Breast epithelium (tissue), 3 donors: Measurements from ENCODE around the gene PTP4A1.

Experiments used
- CTCF ChIP-seq, 3 donors: fragments of 450-650 bp; IDR thresholded peaks; one replicate each; pipeline ENCODE4 v1.5.1; 2016 to 2017; ENCODE audit warnings: antibody characterized with exemption in 3 of 3, mild to moderate bottlenecking in 3 of 3, moderate library complexity in 3 of 3
- POLR2A ChIP-seq: fragments of 450-650 bp; IDR thresholded peaks from one replicate; pipeline ENCODE4 v1.6.1; 2016; ENCODE audit warnings: antibody characterized with exemption, mild to moderate bottlenecking, moderate library complexity

DNA sequence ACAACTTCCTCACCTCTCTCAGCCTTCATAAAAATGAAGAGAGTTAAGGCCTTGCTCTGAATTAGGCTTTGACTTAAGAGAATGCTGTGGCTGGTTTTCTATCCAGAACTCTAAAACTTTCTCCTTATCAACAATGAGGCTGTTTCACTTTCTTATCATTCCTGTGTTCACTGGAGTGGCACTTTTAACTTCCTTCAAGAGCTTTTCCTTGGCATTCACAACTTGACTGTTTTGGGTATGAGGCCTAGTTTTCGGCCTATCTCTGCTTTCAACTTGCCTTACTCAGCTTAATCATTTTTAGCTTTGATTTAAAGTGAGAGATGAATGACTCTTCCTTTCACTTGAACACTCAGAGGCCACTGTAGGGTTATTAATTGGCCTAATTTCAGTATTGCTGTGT, 4.3 kb upstream of the PTP4A1 start:
- TF ChIP-seq CTCF (IDR thresholded peaks at IDR 0.05) (no peak), POLR2A (no peak)
